NT2/D1 (cell line): ENCODE measurements around the gene S100A11.

Source experiments
- DNase-seq: peaks from one replicate; pipeline ENCODE4 v3.0.0-alpha.2; 2011; ENCODE audit warnings: low read depth, low spot score
- H3K27me3 ChIP-seq: 2 replicates; pipeline ENCODE4 v1.6.0; 2011; ENCODE audit warnings: mild to moderate bottlenecking; ENCODE audit not compliant: insufficient read length, insufficient read depth
- H3K36me3 ChIP-seq: 2 replicates; pipeline ENCODE4 v1.6.1; 2011; ENCODE audit warnings: mild to moderate bottlenecking, low read length, mixed read lengths; ENCODE audit not compliant: insufficient read depth, insufficient read length
- H3K4me1 ChIP-seq: 2 replicates; pipeline ENCODE4 v1.5.1; 2011; ENCODE audit not compliant: insufficient read depth, insufficient read length
- H3K4me3 ChIP-seq: 2 replicates; pipeline ENCODE4 v1.5.1; 2011; ENCODE audit warnings: low read depth; ENCODE audit not compliant: insufficient read length
- H3K9ac ChIP-seq: 2 replicates; pipeline ENCODE4 v1.6.0; 2011; ENCODE audit warnings: low read depth; ENCODE audit not compliant: insufficient read length
- H3K9me3 ChIP-seq: 2 replicates; pipeline ENCODE4 v1.5.1; 2011; ENCODE audit warnings: mild to moderate bottlenecking, low read length; ENCODE audit not compliant: insufficient read depth
- SUZ12 ChIP-seq: IDR thresholded peaks from 2 replicates; pipeline ENCODE4 v1.6.1; 2011; ENCODE audit not compliant: insufficient read length, insufficient read depth; ENCODE audit errors: extremely low read depth
- YY1 ChIP-seq: IDR thresholded peaks from 2 replicates; pipeline ENCODE4 v1.6.1; 2011; ENCODE audit not compliant: insufficient read length, insufficient read depth
- ZNF274 ChIP-seq: IDR thresholded peaks from 2 replicates; pipeline ENCODE4 v1.6.1; 2011; ENCODE audit warnings: mild to moderate bottlenecking, low read depth, low read length

S100A11 gene

DNA sequence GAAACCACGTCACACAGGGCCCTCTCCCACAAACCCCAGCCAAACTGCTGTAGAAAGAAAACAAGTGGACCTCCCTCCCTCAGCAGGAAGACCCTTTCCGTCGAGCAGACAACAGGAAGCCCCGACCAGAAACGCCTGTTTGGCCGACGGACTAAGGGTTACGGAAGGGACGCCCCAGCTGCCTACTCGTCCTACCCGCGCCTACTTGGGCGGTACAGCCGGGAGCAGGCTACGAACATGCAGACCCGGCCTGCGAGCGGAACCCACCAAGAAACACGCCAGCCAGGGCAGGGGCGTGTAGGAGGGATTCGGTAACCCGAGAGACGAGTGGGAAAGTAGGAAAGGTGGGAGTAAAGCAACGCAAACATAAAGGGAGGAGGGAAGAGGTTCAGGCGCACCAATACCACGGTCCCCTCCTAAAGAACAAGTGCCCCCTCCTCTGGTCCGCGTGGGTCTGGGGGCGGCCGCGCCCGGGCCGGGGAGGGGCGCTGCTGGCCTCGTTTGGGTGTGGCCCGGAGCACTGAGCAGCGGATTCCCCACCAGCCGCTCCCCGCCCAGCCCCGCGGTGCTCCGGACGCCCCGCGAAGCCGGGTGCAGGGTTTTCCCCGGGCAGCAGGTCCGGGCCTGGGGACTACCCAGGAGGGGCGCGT is 43.6 kb downstream of the S100A11 start:
- TF ChIP-seq SUZ12 (no peak), YY1 (no peak), ZNF274 (no peak)
- Histone ChIP-seq H3K36me3 (peaks cover 29% of the 10 kb centered on the region), H3K27me3 (peaks cover 5% of the 10 kb centered on the region), H3K9me3 (no peaks in the 10 kb centered on the region), H3K4me3 (peak overlapping the region; percentile 92), H3K4me1 (peaks cover 6% of the 10 kb centered on the region), H3K9ac (peak overlapping the region; percentile 96)
- no peak for DNase-seq

- Histone ChIP-seq H3K9me3 (no peaks in the 10 kb centered on the region), H3K36me3 (peaks cover 32% of the 10 kb centered on the region), H3K4me1 (peaks cover 6% of the 10 kb centered on the region), H3K4me3 (peak overlapping the region; percentile 92), H3K9ac (peak overlapping the region; percentile 96), H3K27me3 (peaks cover 5% of the 10 kb centered on the region)
- DNase-seq = no peak
- TF ChIP-seq ZNF274 = no peak
- TF ChIP-seq YY1 = no peak
- TF ChIP-seq SUZ12 = no peak
Observed at GRCh38 chr1:151992303-151993083, 44.3 kb downstream of the S100A11 start.

DNA sequence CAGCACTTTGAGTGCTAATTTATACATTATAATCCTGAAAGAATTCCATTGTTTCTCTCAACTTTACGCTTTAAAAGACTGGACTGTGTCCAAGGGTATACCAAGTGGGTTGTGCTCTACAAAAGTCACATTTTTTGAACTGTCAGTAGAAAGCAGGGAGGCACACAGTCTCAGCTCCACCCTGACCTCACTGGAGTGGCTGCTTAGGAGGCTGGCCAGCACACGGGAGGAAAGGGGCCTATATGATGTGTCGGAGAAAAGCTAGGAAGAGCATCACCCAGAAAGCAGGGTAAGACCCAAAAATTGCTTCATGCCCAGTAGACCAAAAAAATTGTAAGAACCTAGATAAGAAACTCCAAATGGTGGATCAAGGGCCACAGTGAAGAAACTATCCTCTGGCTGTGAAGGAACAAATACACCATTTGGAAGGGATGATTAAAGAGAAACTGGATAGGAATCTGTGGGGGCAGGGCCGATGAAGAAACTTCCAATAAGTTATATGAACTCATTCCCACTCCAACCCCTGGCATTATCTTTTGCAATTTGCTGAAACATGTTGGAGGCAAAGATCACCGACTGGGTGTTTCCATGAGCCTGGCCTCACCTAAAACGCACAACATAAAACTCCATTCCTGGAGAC is 45.0 kb downstream of the S100A11 start:
- H3K9ac ChIP-seq = peak overlapping the region; percentile 96
- no peaks in the 10 kb centered on the region for H3K9me3 ChIP-seq
- TF ChIP-seq SUZ12 = no peak
- no peak for TF ChIP-seq ZNF274
- TF ChIP-seq YY1 = no peak
- DNase-seq = no peak
- H3K27me3 ChIP-seq = peaks cover 5% of the 10 kb centered on the region
- H3K4me3 ChIP-seq = peak overlapping the region; percentile 92
- H3K36me3 ChIP-seq = peaks cover 32% of the 10 kb centered on the region
- peaks cover 6% of the 10 kb centered on the region for H3K4me1 ChIP-seq

DNA sequence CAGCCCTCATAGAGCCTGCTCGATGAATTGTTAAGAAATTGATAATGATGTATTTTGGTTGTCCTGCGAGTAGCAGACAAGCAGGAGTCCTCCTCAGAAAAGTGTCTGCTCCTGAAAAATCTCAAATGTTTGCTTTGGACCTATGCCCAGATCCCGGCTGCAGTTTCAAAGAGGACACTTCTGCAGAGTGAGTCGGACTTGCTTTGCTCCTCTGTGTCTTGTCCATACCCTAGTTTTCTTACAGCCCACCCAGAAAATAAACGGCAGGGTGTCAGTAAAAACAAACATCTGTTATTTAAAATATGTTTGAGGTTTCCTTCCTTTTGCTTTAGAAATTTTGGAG is 46.0 kb downstream of the S100A11 start:
- TF ChIP-seq SUZ12 (no peak), YY1 (no peak), ZNF274 (no peak)
- no peak for DNase-seq
- no peak overlapping the region for H3K4me3 ChIP-seq
- no peak overlapping the region for H3K9ac ChIP-seq
- peaks cover 6% of the 10 kb centered on the region for H3K4me1 ChIP-seq
- H3K27me3 ChIP-seq = peaks cover 5% of the 10 kb centered on the region
- no peaks in the 10 kb centered on the region for H3K9me3 ChIP-seq
- peaks cover 42% of the 10 kb centered on the region for H3K36me3 ChIP-seq

DNA sequence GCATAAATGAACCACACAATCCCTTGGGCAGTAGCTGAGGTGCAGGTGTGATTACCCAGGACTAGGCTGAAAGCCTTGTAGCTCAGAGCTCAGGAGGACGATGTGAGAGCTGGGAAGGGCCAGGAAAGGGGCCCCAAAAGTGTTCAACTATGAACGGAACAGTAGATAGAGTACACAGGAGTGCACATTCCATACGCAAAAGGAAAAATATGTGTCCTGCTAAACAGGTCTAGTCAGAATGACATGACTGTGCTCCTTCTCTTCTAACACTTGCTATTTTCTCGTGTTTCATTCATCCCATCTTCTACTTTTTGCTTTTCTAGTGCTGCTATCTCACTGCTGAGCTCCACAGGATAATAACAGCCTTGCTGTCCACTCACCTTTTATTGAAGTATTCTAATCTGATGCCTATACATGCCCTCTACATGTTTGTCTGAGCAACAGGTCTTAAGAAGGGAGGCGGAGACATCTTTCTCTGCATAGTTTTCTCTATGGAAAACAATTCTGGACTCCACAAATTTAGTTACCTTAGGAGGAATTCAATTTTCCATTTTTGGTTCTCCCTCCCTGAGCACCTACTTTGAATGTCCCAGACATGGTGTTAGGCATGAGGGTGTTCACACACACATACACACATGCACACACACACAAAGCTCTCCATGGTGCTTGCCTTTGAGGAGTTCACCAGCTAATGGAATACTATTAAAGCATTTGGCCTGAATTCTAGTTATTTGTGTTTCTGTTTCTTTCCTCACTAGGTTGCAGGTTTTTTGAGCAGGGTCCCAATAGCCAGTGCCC is 46.5 kb downstream of the S100A11 start:
- TF ChIP-seq SUZ12 = no peak
- no peak for TF ChIP-seq YY1
- TF ChIP-seq ZNF274 = no peak
- peaks cover 47% of the 10 kb centered on the region for H3K36me3 ChIP-seq
- no peak overlapping the region for H3K4me3 ChIP-seq
- peaks cover 6% of the 10 kb centered on the region for H3K4me1 ChIP-seq
- H3K9ac ChIP-seq = no peak overlapping the region
- peaks cover 5% of the 10 kb centered on the region for H3K27me3 ChIP-seq
- DNase-seq = no peak
- no peaks in the 10 kb centered on the region for H3K9me3 ChIP-seq

- peaks cover 6% of the 10 kb centered on the region for H3K4me1 ChIP-seq
- no peaks in the 10 kb centered on the region for H3K9me3 ChIP-seq
- no peak for DNase-seq
- H3K9ac ChIP-seq = no peak overlapping the region
- H3K27me3 ChIP-seq = peaks cover 5% of the 10 kb centered on the region
- TF ChIP-seq SUZ12 = no peak
- TF ChIP-seq ZNF274 = no peak
- TF ChIP-seq YY1 = no peak
- peaks cover 57% of the 10 kb centered on the region for H3K36me3 ChIP-seq
- no peak overlapping the region for H3K4me3 ChIP-seq
Observed at GRCh38 chr1:151989211-151989862, 47.5 kb downstream of the S100A11 start.
